Endothelial cell of umbilical vein (primary cell): Measurements from ENCODE around the gene HTR1A. TPM values are rescaled to one million over a fixed set of nuclear protein-coding genes. Genes with fewer than 3 reads are reported as not detected.

Experiments used
- BruUV-seq: library from RNA; stranded (reverse); fragments of 400-500 nt; replicated peaks from 2 replicates; lab custom pipeline; 2021; lab: Mats Ljungman, UMichigan
- CTCF ChIA-PET: fragments of 300-600, 350-600 bp; sonication (Branson Sonifier 250); formaldehyde crosslinking; loops from one replicate; lab custom pipeline; 2021; ENCODE audit warnings: antibody characterized with exemption, inconsistent platforms; lab: Charles Lee
- POLR2A ChIA-PET: fragments of 300-600, 350-600 bp; sonication (Branson Sonifier 250); formaldehyde crosslinking; loops from one replicate; lab custom pipeline; 2021; ENCODE audit warnings: antibody characterized with exemption, inconsistent platforms; lab: Charles Lee
- DNase-seq: peaks from one replicate; pipeline ENCODE4 v3.0.0-alpha.2; 2011; ENCODE audit warnings: low read depth, low spot score
- FAIRE-seq: peaks from 2 replicates; lab custom pipeline; 2011; peaks lifted over from hg19 to GRCh38; lab: Jason Lieb, UNC
- H2AFZ ChIP-seq: 2 replicates; pipeline ENCODE4 v1.6.0; 2012; ENCODE audit warnings: low read depth, low read length, control low read depth, inconsistent platforms
- H3K27ac ChIP-seq: 2 replicates; pipeline ENCODE4 v1.5.1; 2011; ENCODE audit warnings: low read depth, mild to moderate bottlenecking, control low read depth, low read length, moderate library complexity; ENCODE audit not compliant: insufficient read depth
- H3K27me3 ChIP-seq, 2 experiments: 2 replicates each; pipeline versions ENCODE4 v1.6.0 to v1.6.1; 2011; ENCODE audit warnings: low read length in 2 of 2, mixed read lengths in 1 of 2; ENCODE audit not compliant: control insufficient read depth in 2 of 2, insufficient read depth in 2 of 2
- H3K36me3 ChIP-seq, 2 experiments: 2 replicates in 1 of 2; 3 replicates in 1 of 2; pipeline ENCODE4 v1.5.1; 2011; ENCODE audit warnings: low read length in 2 of 2, mild to moderate bottlenecking in 1 of 2, moderate library complexity in 1 of 2; ENCODE audit not compliant: control insufficient read depth in 2 of 2, insufficient read depth in 2 of 2; ENCODE audit errors: extremely low read depth in 1 of 2
- H3K4me1 ChIP-seq: 3 replicates; pipeline ENCODE4 v1.5.1; 2011; ENCODE audit warnings: mild to moderate bottlenecking, low read length; ENCODE audit not compliant: control insufficient read depth, insufficient read depth; ENCODE audit errors: extremely low read depth
- H3K4me2 ChIP-seq: 2 replicates; pipeline ENCODE4 v1.6.1; 2011; ENCODE audit warnings: low read length, control low read depth, mixed read lengths; ENCODE audit not compliant: insufficient read depth
- H3K4me3 ChIP-seq, 3 experiments: fragments of 200-600 bp in 1 of 3; sonication (generic), shearing (Covaris generic) in 1 of 3; replicated peaks in 1 of 3; 2 replicates each; pipeline ENCODE4 v1.5.1; 2011 to 2016; ENCODE audit warnings: control low read depth in 3 of 3, low read length in 3 of 3, mild to moderate bottlenecking in 2 of 3, inconsistent platforms in 1 of 3, low read depth in 1 of 3, moderate library complexity in 1 of 3; ENCODE audit not compliant: insufficient read depth in 1 of 3
- H3K79me2 ChIP-seq: 2 replicates; pipeline ENCODE4 v1.6.0; 2012; ENCODE audit warnings: low read length, inconsistent platforms; ENCODE audit not compliant: control insufficient read depth, insufficient read depth
- H3K9ac ChIP-seq: replicated peaks from 2 replicates; pipeline ENCODE3; 2011; ENCODE audit warnings: low read length, control low read depth; ENCODE audit not compliant: insufficient read depth; ENCODE audit errors: extremely low read depth
- H3K9me1 ChIP-seq: replicated peaks from 3 replicates; pipeline ENCODE4 v1.6.0; 2011; ENCODE audit warnings: mild to moderate bottlenecking, low read length; ENCODE audit not compliant: control insufficient read depth, insufficient read depth; ENCODE audit errors: extremely low read depth
- H3K9me3 ChIP-seq: replicated peaks from 2 replicates; pipeline ENCODE4 v1.5.1; 2012; ENCODE audit warnings: low read length, inconsistent platforms; ENCODE audit not compliant: control insufficient read depth, insufficient read depth
- H4K20me1 ChIP-seq: replicated peaks from 2 replicates; pipeline ENCODE3; 2011; ENCODE audit warnings: mild to moderate bottlenecking, low read length; ENCODE audit not compliant: control insufficient read depth, insufficient read depth; ENCODE audit errors: extremely low read depth
- CTCF ChIP-seq, 2 donors: IDR thresholded peaks; 1 replicate in 1 of 2; 2 replicates in 1 of 2; pipeline ENCODE4 v1.5.1; 2011; ENCODE audit warnings: low read length in 2 of 2, mild to moderate bottlenecking in 2 of 2, moderate library complexity in 2 of 2, control low read depth in 1 of 2, inconsistent platforms in 1 of 2, low read depth in 1 of 2; ENCODE audit not compliant: insufficient read depth in 1 of 2; ENCODE audit errors: extremely low read depth in 1 of 2
- MAX ChIP-seq: IDR thresholded peaks from 2 replicates; pipeline ENCODE4 v1.6.1; 2011; ENCODE audit not compliant: insufficient read depth, insufficient read length
- POLR2AphosphoS5 ChIP-seq: IDR thresholded peaks from 2 replicates; pipeline ENCODE4 v1.6.1; 2012; ENCODE audit warnings: low read depth, mild to moderate bottlenecking, control low read depth, low read length, moderate library complexity; ENCODE audit not compliant: insufficient read depth
- dilution Hi-C: fragments of 300-500 bp; cut with MboI; formaldehyde crosslinking; loops from one replicate; pipeline ENCODE4 v1.15.0; 2019; ENCODE audit warnings: low sequenced_read_pairs; ENCODE audit not compliant: extremely low pct_ligation_motif_present
- intact Hi-C: fragments of 100-400 bp; cut with micrococcal nuclease; formaldehyde crosslinking; loops from one replicate; pipeline ENCODE4 v1.10.0; 2022
- polyA plus RNA-seq, 4 experiments: library from polyadenylated mRNA; depleted of rRNA in 3 of 4; stranded (reverse) in 3 of 4; unstranded in 1 of 4; fragments of >200 nt; gene quantifications; 2 replicates each; pipeline versions ENCODE4 v1.2.1 to v1.2.3, GENCODE V29; 2011 to 2012; ENCODE audit warnings: missing spikeins in 1 of 4
- total RNA-seq: library from RNA; stranded (reverse); gene quantifications from 2 replicates; pipeline ENCODE4 v1.2.3, GENCODE V29; 2021

HTR1A gene
- total and polyA plus RNA-seq, 2 donors (not counting 3 experiments of a cell fraction or from before 2014, with no cell fraction given) = not detected

- H3K9me1 ChIP-seq = no peaks in the 10 kb centered on the region
- no peaks in the 10 kb centered on the region for H3K4me1 ChIP-seq
- H3K4me3 ChIP-seq = no peak overlapping the region
- intact Hi-C loops = loop anchor here (1.0 to 10.0 kb wide), 4 partner anchors 244 to 1518 kb away; no protein-coding TSS in a partner anchor
- no peak overlapping the region for H3K9ac ChIP-seq
- H3K9me3 ChIP-seq = no peaks in the 10 kb centered on the region
- no peaks in the 10 kb centered on the region for H4K20me1 ChIP-seq
- H2AFZ ChIP-seq = no peak overlapping the region
- no peaks in the 10 kb centered on the region for H3K36me3 ChIP-seq
- no peak overlapping the region for H3K27ac ChIP-seq
- no TSS peak for BruUV-seq
- dilution Hi-C loops = no loop called here
- ChIA-PET POLR2A (no interaction called here), CTCF (interaction anchor here (1.4 to 1.7 kb wide), 3 partner anchors 562 to 838 kb away, joined by 3 to 15 read pairs (median 4); no protein-coding TSS in a partner anchor)
- FAIRE-seq (peak; percentile 83), DNase-seq (peak; percentile 54)
- H3K4me2 ChIP-seq = no peak overlapping the region
- H3K27me3 ChIP-seq = peaks cover 5 to 25% of the 10 kb centered on the region in 2 experiments
- H3K79me2 ChIP-seq = no peaks in the 10 kb centered on the region
- TF ChIP-seq MAX (no peak), CTCF (IDR thresholded peaks at IDR 0.05; ENCODE audit: extremely low read depth in 1 of 2, insufficient read depth in 1 of 2, low read depth in 1 of 2, low read length in 2 of 2) (peak; percentile 63 to 73), POLR2AphosphoS5 (no peak)
These were observed 963 bp upstream of the HTR1A start for GRCh38 chr5:63963080-63963735.
